Ishikawa (cell line): Measurements from ENCODE around the gene LSM7.
A peak's percentile ranks its signal among the peaks of the same experiment; 100 is the strongest.

Source experiments
- CEBPB ChIP-seq: IDR thresholded peaks from 2 replicates; pipeline ENCODE4 v1.6.1; 2012
- CREB1 ChIP-seq: IDR thresholded peaks from 2 replicates; pipeline ENCODE4 v1.6.1; 2012; ENCODE audit warnings: low read depth
- EGR1 ChIP-seq: IDR thresholded peaks from 2 replicates; pipeline ENCODE4 v1.6.1; 2012
- EP300 ChIP-seq: IDR thresholded peaks from 2 replicates; pipeline ENCODE4 v1.6.1; 2012; ENCODE audit warnings: borderline replicate concordance
- FOXM1 ChIP-seq: IDR thresholded peaks from 2 replicates; pipeline ENCODE4 v1.6.1; 2012; ENCODE audit warnings: low read depth, borderline replicate concordance
- NFIC ChIP-seq: IDR thresholded peaks from 2 replicates; pipeline ENCODE4 v1.6.1; 2012
- RAD21 ChIP-seq: IDR thresholded peaks from 2 replicates; pipeline ENCODE4 v1.6.1; 2012; ENCODE audit warnings: low read depth
- REST ChIP-seq: IDR thresholded peaks from 2 replicates; pipeline ENCODE4 v1.6.1; 2012; ENCODE audit warnings: low read depth, mild to moderate bottlenecking
- TAF1 ChIP-seq: IDR thresholded peaks from 2 replicates; pipeline ENCODE4 v1.6.1; 2012; ENCODE audit warnings: low read depth, mild to moderate bottlenecking
- TCF12 ChIP-seq: IDR thresholded peaks from 2 replicates; pipeline ENCODE4 v1.6.1; 2012; ENCODE audit warnings: low read depth
- TEAD4 ChIP-seq: IDR thresholded peaks from 2 replicates; pipeline ENCODE4 v1.6.1; 2012
- USF1 ChIP-seq: IDR thresholded peaks from 2 replicates; pipeline ENCODE4 v1.6.1; 2012
- YY1 ChIP-seq: IDR thresholded peaks from 2 replicates; pipeline ENCODE4 v1.6.1; 2012; ENCODE audit warnings: low read depth
- ZBTB7A ChIP-seq: IDR thresholded peaks from 2 replicates; pipeline ENCODE4 v1.6.1; 2012; ENCODE audit warnings: low read depth
- TF ChIP-seq, protein P1 (sequence below): IDR thresholded peaks from 2 replicates; pipeline ENCODE4 v1.6.1; 2012

The LSM7 gene

DNA sequence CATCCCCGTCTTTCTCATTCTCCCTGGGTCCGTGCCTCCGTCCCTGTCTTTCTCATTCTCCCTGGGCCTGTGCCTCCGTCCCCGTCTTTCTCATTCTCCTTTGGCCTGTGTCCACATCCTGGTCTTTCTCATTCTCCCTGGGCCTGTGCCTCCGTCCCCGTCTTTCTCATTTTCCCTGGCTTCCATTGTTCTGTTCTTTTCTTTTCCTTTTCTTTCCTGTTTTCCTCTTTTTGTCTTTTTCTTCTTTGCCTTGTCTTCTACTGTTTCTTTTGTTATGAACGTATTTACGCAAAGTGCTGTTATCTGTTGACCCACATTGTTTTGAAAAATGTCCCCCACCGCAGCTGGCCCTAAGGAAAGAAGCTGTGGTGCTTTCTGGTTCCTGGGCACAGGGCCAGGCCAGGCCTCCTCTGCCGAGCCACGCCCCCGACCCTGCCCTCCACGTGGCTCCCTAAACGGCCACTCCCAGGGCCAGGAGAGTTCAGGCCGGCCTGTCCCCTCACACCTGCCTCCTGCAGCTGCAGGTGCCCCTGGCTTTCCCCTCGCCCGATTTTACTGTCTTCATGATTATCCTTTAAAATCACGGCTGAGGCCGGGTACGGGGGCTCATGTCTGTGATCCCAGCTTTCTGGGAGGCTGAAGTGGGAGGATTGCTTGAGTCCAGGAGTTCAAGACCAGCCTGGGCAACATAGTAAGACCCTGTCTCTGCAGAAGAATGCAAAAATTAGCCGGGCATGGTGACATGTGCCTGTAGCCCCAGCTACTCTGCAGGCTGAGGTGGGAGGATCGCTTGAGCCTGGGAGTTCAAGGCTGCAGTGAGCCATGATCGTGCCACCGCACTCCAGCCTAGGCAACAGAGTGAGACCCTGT, 17.6 kb upstream of the LSM7 start:
- TF ChIP-seq NFIC (peak; percentile 63; the same call in 1 of the 2 replicates), CREB1 (no peak), TAF1 (no peak), YY1 (no peak), REST (no peak), FOXM1 (no peak), USF1 (peak; percentile 88), EP300 (no peak), CEBPB (no peak)
- TF ChIP-seq, protein P1, sequence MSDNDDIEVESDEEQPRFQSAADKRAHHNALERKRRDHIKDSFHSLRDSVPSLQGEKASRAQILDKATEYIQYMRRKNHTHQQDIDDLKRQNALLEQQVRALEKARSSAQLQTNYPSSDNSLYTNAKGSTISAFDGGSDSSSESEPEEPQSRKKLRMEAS, result peak; percentile 76

DNA sequence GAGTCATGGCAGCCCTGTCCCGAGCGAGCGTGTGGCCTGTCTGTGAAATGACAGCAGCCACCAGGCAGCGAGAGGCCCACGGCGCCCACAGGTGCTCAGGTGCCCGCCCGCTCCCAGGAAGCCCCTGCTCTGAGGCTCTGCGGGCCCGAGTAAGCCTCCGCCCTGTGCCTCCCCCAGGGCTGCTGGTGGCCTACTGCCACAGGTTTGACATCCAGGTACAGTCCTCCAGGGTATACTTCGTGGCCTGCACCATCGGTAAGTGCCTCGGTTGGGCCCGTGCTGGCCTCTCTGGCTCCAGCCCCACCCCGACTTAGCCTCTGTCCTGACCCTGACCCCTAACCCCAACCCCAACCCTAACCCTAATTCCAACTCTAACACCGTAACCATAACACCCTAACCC, 16.7 kb upstream of the LSM7 start:
- no peak for TF ChIP-seq TAF1
- TF ChIP-seq NFIC, result no peak
- TF ChIP-seq, protein P1, result no peak
- no peak for TF ChIP-seq FOXM1
- TF ChIP-seq REST, result no peak
- TF ChIP-seq TEAD4, result no peak
- TF ChIP-seq ZBTB7A, result no peak
- TF ChIP-seq YY1, result no peak
- TF ChIP-seq EP300, result no peak
- no peak for TF ChIP-seq RAD21
- no peak for TF ChIP-seq TCF12
- no peak for TF ChIP-seq EGR1
- TF ChIP-seq CEBPB, result no peak
- TF ChIP-seq CREB1, result no peak
- no peak for TF ChIP-seq USF1

GRCh38 chr19:2344381-2344870, 16.0 kb upstream of the LSM7 start:
- peak; percentile 60 for TF ChIP-seq REST
- TF ChIP-seq NFIC, result no peak

DNA sequence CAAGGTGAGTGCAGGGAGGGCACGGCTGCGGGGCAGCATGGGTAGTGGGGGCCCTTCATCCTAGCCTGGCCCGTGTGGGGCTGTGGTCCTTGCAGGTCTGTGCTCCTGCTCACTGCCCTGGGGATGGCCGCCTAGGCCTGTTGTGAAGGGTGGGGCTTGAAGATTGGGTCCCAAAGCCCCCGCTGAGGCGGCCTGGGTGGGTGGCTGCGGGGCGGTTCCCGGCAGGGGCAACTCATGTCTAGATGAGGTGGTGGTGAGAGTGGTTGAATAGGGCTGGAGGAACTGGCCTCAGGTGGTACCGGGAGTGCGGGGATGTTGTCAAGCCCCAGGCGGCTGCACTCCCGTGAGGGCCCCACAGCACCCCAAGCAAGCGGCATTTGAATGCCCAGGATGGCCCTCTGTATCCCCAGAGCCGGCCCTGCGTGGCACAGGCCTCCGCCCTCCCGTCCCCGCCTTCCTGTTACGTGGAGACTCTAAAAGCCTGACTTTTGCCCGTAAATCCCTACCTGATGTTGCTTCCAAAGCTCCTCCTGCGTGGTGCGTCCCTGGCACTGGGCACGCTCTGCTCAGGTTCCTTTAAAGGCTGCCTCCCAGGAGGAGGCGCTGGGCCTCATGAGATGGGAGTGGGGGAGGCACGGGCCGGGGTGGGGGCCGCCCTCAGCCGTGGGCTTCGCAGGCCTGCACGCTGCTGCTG, 15.1 kb upstream of the LSM7 start:
- no peak for TF ChIP-seq RAD21
- TF ChIP-seq TCF12, result no peak
- TF ChIP-seq EP300, result no peak
- no peak for TF ChIP-seq TAF1
- no peak for TF ChIP-seq REST
- no peak for TF ChIP-seq TEAD4
- TF ChIP-seq CEBPB, result no peak
- no peak for TF ChIP-seq EGR1
